ENCODE data around the gene MELK. TPM values are rescaled to one million over a fixed set of nuclear protein-coding genes. Genes with fewer than 3 reads are reported as not detected.

MELK gene
- total RNA-seq, 2 donors from 2014 or later: 0.24 to 0.59 TPM

- Histone ChIP-seq H3K27ac (no peak overlapping the region), H3K9me3 (no peaks in the 10 kb centered on the region), H3K27me3 (no peaks in the 10 kb centered on the region), H3K4me3 (no peak overlapping the region), H3K4me1 (no peaks in the 10 kb centered on the region), H3K36me3 (no peaks in the 10 kb centered on the region)
- no peak for TF ChIP-seq CTCF (IDR thresholded peaks at IDR 0.05)
- no peak for DNase-seq (ENCODE audit: low spot score)
Measured at GRCh38 chr9:36609306-36609705, 36.6 kb downstream of the MELK start.

- Histone ChIP-seq H3K9me3 (no peaks in the 10 kb centered on the region), H3K27me3 (no peaks in the 10 kb centered on the region), H3K36me3 (no peaks in the 10 kb centered on the region), H3K4me1 (peaks cover 0 to 5% of the 10 kb centered on the region in 2 donors), H3K4me3 (no peak overlapping the region), H3K27ac (no peak overlapping the region)
- DNase-seq (ENCODE audit: low spot score): no peak
- no peak for TF ChIP-seq CTCF (IDR thresholded peaks at IDR 0.05)
Measured at GRCh38 chr9:36622121-36622520, 49.4 kb downstream of the MELK start.

DNA sequence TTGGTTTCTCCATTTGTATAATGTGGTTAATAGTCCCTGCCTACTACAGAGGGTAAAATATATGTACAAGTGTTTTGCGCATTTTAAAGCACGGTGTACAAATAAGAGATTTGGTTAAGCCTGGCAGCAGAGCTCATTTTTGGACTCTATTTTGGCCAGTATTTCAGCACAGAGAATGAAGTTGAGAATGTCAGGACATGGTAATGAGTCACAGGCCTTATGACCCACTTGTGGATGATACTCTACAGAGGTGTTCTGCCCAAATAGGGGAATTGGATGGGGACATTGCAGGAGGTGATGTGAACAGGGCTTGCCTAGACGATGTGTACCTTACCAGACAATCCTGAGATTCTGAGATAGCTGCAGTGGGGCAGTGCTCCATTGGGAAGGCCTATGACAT, 50.6 kb downstream of the MELK start:
- H3K36me3 ChIP-seq: no peaks in the 10 kb centered on the region
- no peak overlapping the region for H3K27ac ChIP-seq
- no peak for DNase-seq (ENCODE audit: low spot score)
- H3K9me3 ChIP-seq: no peaks in the 10 kb centered on the region
- no peak for TF ChIP-seq CTCF (IDR thresholded peaks at IDR 0.05)
- no peak overlapping the region for H3K4me3 ChIP-seq
- H3K4me1 ChIP-seq: peaks cover 0 to 5% of the 10 kb centered on the region in 2 donors
- no peaks in the 10 kb centered on the region for H3K27me3 ChIP-seq

GRCh38 chr9:36625006-36625615, 52.4 kb downstream of the MELK start:
- Histone ChIP-seq H3K9me3 (no peaks in the 10 kb centered on the region), H3K27ac (no peak overlapping the region), H3K4me1 (peaks cover 0 to 5% of the 10 kb centered on the region in 2 donors), H3K4me3 (no peak overlapping the region), H3K27me3 (no peaks in the 10 kb centered on the region), H3K36me3 (no peaks in the 10 kb centered on the region)
- peak; percentile 72 for DNase-seq (ENCODE audit: low spot score)
- no peak for TF ChIP-seq CTCF (IDR thresholded peaks at IDR 0.05)

- H3K4me3 ChIP-seq: no peak overlapping the region
- TF ChIP-seq CTCF (IDR thresholded peaks at IDR 0.05): peak in 1 of 2 donors; percentile 62
- no peak overlapping the region for H3K27ac ChIP-seq
- H3K36me3 ChIP-seq: no peaks in the 10 kb centered on the region
- H3K4me1 ChIP-seq: no peaks in the 10 kb centered on the region
- no peak for DNase-seq (ENCODE audit: low spot score)
- no peaks in the 10 kb centered on the region for H3K27me3 ChIP-seq
- no peaks in the 10 kb centered on the region for H3K9me3 ChIP-seq
Measured at GRCh38 chr9:36632892-36633291, 60.2 kb downstream of the MELK start.
